WTC11 (cell line): ENCODE data around the gene TNFSF4. TPM values are rescaled to one million over a fixed set of nuclear protein-coding genes. Genes with fewer than 3 reads are reported as not detected.

Experiments
- ATAC-seq: fragments of 200-7000 bp; cut with Tn5 transposase; 2 replicates; pipeline ENCODE4 v1.10.0; 2021; ENCODE audit warnings: mild to moderate bottlenecking, moderate library complexity
- CTCF ChIA-PET: fragments of 300-600 bp; sonication (Branson Sonifier 250); formaldehyde crosslinking; loops from one replicate; lab custom pipeline; 2021; ENCODE audit warnings: antibody characterized with exemption; lab: Charles Lee
- POLR2A ChIA-PET: fragments of 350-600 bp; sonication (Branson Sonifier 250); formaldehyde crosslinking; loops from one replicate; lab custom pipeline; 2021; ENCODE audit warnings: antibody characterized with exemption; lab: Charles Lee
- DNase-seq: peaks from one replicate; pipeline ENCODE4 v3.0.0; 2021; ENCODE audit warnings: low spot score
- H3K27ac Mint-ChIP-seq: 2 replicates; pipeline ENCODE4 v1.8.0; 2021; ENCODE audit warnings: mixed read lengths
- H3K27me3 Mint-ChIP-seq: 2 replicates; pipeline ENCODE4 v1.8.0; 2021; ENCODE audit warnings: low read depth, mild to moderate bottlenecking, moderate library complexity, mixed read lengths
- H3K36me3 Mint-ChIP-seq: 2 replicates; pipeline ENCODE4 v1.8.0; 2021; ENCODE audit warnings: mixed read lengths
- H3K4me1 Mint-ChIP-seq: 2 replicates; pipeline ENCODE4 v1.8.0; 2022; ENCODE audit warnings: mixed read lengths
- H3K4me3 Mint-ChIP-seq: 2 replicates; pipeline ENCODE4 v1.8.0; 2021; ENCODE audit warnings: mild to moderate bottlenecking, moderate library complexity, mixed read lengths
- H3K9me3 Mint-ChIP-seq: 2 replicates; pipeline ENCODE4 v1.8.0; 2021; ENCODE audit warnings: mixed read lengths
- AFF4 ChIP-seq: sonication (generic); formaldehyde crosslinking; IDR thresholded peaks from 2 replicates; pipeline ENCODE4 v1.8.1; 2023; ENCODE audit warnings: mild to moderate bottlenecking, missing genetic modification reagents, borderline replicate concordance
- CREB1 ChIP-seq: sonication (generic); formaldehyde crosslinking; IDR thresholded peaks from 2 replicates; pipeline ENCODE4 v1.8.0; 2023; ENCODE audit warnings: mild to moderate bottlenecking, missing genetic modification reagents
- GABPB1 ChIP-seq: sonication (generic); formaldehyde crosslinking; IDR thresholded peaks from 2 replicates; pipeline ENCODE4 v1.8.1; 2023; ENCODE audit warnings: mild to moderate bottlenecking, missing genetic modification reagents
- KAT7 ChIP-seq: sonication (generic); formaldehyde crosslinking; IDR thresholded peaks from 2 replicates; pipeline ENCODE4 v1.8.1; 2023; ENCODE audit warnings: missing genetic modification reagents, mild to moderate bottlenecking, borderline replicate concordance
- MLX ChIP-seq: sonication (generic); formaldehyde crosslinking; IDR thresholded peaks from 2 replicates; pipeline ENCODE4 v1.8.1; 2023; ENCODE audit warnings: mild to moderate bottlenecking, missing genetic modification reagents, moderate library complexity
- MYBL2 ChIP-seq: sonication (generic); formaldehyde crosslinking; IDR thresholded peaks from 2 replicates; pipeline ENCODE4 v1.8.1; 2023; ENCODE audit warnings: mild to moderate bottlenecking, moderate library complexity, missing genetic modification reagents
- NFATC4 ChIP-seq: fragments of 250-450 bp; sonication (Bioruptor Pico); IDR thresholded peaks from 2 replicates; pipeline ENCODE4 v1.9.0; 2021; ENCODE audit warnings: mild to moderate bottlenecking
- OVOL2 ChIP-seq: fragments of 250-450 bp; sonication (Bioruptor Pico); IDR thresholded peaks from 2 replicates; pipeline ENCODE4 v1.9.0; 2021; ENCODE audit warnings: mild to moderate bottlenecking, borderline replicate concordance
- SMAD4 ChIP-seq: sonication (generic); formaldehyde crosslinking; IDR thresholded peaks from 2 replicates; pipeline ENCODE4 v1.8.0; 2022; ENCODE audit warnings: mild to moderate bottlenecking, missing genetic modification reagents
- ZNF121 ChIP-seq: sonication (generic); formaldehyde crosslinking; IDR thresholded peaks from 2 replicates; pipeline ENCODE4 v1.8.0; 2023; ENCODE audit warnings: missing genetic modification reagents
- ZNF219 ChIP-seq: sonication (generic); formaldehyde crosslinking; IDR thresholded peaks from 2 replicates; pipeline ENCODE4 v1.8.0; 2023; ENCODE audit warnings: missing genetic modification reagents, mild to moderate bottlenecking, borderline replicate concordance
- ZNF281 ChIP-seq: sonication (generic); formaldehyde crosslinking; IDR thresholded peaks from 2 replicates; pipeline ENCODE4 v1.8.0; 2023; ENCODE audit warnings: mild to moderate bottlenecking, missing genetic modification reagents
- ZNF671 ChIP-seq: fragments of 250-450 bp; sonication (Bioruptor Pico); IDR thresholded peaks from 2 replicates; pipeline ENCODE4 v1.8.0; 2021; ENCODE audit warnings: mild to moderate bottlenecking
- total RNA-seq: library from RNA; stranded (reverse); gene quantifications from 3 replicates; pipeline ENCODE4 v1.2.3, GENCODE V29; 2021
- TF ChIP-seq, protein P1 (sequence below): sonication (generic); formaldehyde crosslinking; IDR thresholded peaks from 2 replicates; pipeline ENCODE4 v1.8.0; 2022; ENCODE audit warnings: mild to moderate bottlenecking, missing genetic modification reagents

Gene TNFSF4
- total RNA-seq, 1 experiment from 2014 or later, result 0.81 TPM

- POLR2A ChIA-PET, result no interaction called here
- DNase-seq (no peak), ATAC-seq (peak; percentile 86)
- Mint-ChIP-seq H3K36me3 (no peaks in the 10 kb centered on the region), H3K27me3 (peaks cover 12% of the 10 kb centered on the region), H3K9me3 (no peaks in the 10 kb centered on the region), H3K4me1 (peaks cover 13% of the 10 kb centered on the region), H3K4me3 (no peak overlapping the region), H3K27ac (no peak overlapping the region)
- TF ChIP-seq ZNF219 (CRISPR knock-in tag) (no peak), MLX (CRISPR knock-in tag) (no peak)
- CTCF ChIA-PET, result interaction anchor here (0.7 to 4.0 kb wide), 10 partner anchors 21 to 483 kb away, joined by 3 to 81 read pairs (median 4); no protein-coding TSS in a partner anchor
These were observed 4.5 kb downstream of the TNFSF4 start for GRCh38 chr1:173202424-173203145.

GRCh38 chr1:173201969-173202368, 5.2 kb downstream of the TNFSF4 start:
- no peak for ATAC-seq
- no peaks in the 10 kb centered on the region for H3K9me3 Mint-ChIP-seq
- TF ChIP-seq AFF4 (no peak), KAT7 (CRISPR knock-in tag) (no peak), MYBL2 (no peak), SMAD4 (CRISPR knock-in tag) (no peak), ZNF281 (CRISPR knock-in tag) (no peak), OVOL2 (CRISPR knock-in tag) (no peak)
- TF ChIP-seq, all 79 proteins: peak for 0
- H3K36me3 Mint-ChIP-seq, result no peaks in the 10 kb centered on the region
- peaks cover 6% of the 10 kb centered on the region for H3K27me3 Mint-ChIP-seq
- no peak for DNase-seq
- ChIA-PET POLR2A (no interaction called here), CTCF (interaction anchor here (0.8 to 4.0 kb wide), 10 partner anchors 69 to 482 kb away, joined by 3 to 81 read pairs (median 4); no protein-coding TSS in a partner anchor)
- peaks cover 13% of the 10 kb centered on the region for H3K4me1 Mint-ChIP-seq
- H3K27ac Mint-ChIP-seq, result no peak overlapping the region
- no peak overlapping the region for H3K4me3 Mint-ChIP-seq

GRCh38 chr1:173195596-173196088, 11.5 kb downstream of the TNFSF4 start:
- Mint-ChIP-seq H3K36me3 (no peaks in the 10 kb centered on the region), H3K4me1 (no peaks in the 10 kb centered on the region), H3K27me3 (no peaks in the 10 kb centered on the region), H3K9me3 (no peaks in the 10 kb centered on the region), H3K27ac (no peak overlapping the region), H3K4me3 (no peak overlapping the region)
- ATAC-seq, result no peak
- ChIA-PET CTCF (no interaction called here), POLR2A (no interaction called here)
- TF ChIP-seq NFATC4 (CRISPR knock-in tag) (no peak), GABPB1 (CRISPR knock-in tag) (no peak), CREB1 (no peak), ZNF671 (no peak), ZNF121 (CRISPR knock-in tag) (no peak)
- TF ChIP-seq, protein P1, sequence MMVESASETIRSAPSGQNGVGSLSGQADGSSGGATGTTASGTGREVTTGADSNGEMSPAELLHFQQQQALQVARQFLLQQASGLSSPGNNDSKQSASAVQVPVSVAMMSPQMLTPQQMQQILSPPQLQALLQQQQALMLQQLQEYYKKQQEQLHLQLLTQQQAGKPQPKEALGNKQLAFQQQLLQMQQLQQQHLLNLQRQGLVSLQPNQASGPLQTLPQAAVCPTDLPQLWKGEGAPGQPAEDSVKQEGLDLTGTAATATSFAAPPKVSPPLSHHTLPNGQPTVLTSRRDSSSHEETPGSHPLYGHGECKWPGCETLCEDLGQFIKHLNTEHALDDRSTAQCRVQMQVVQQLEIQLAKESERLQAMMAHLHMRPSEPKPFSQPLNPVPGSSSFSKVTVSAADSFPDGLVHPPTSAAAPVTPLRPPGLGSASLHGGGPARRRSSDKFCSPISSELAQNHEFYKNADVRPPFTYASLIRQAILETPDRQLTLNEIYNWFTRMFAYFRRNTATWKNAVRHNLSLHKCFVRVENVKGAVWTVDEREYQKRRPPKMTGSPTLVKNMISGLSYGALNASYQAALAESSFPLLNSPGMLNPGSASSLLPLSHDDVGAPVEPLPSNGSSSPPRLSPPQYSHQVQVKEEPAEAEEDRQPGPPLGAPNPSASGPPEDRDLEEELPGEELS (CRISPR knock-in tag), result no peak
- DNase-seq, result no peak
